Measurements from ENCODE around the gene GRID2.
"Not testable (repeated sequence)": the region's sequence is repeated elsewhere in the genome, so short reads cannot be mapped to it uniquely, and the experiment has no call there.

The GRID2 gene

GRCh38 chr4:93646233-93646930 is 1342.6 kb downstream of the GRID2 start:
- H4K20me1 ChIP-seq = no peaks in the 10 kb centered on the region
- no peaks in the 10 kb centered on the region for H3K9me3 ChIP-seq
- no peaks in the 10 kb centered on the region for H3K4me1 ChIP-seq
- no peak overlapping the region for H3K4me2 ChIP-seq
- no peak overlapping the region for H3K27ac ChIP-seq
- H3K36me3 ChIP-seq = no peaks in the 10 kb centered on the region
- H3K27me3 ChIP-seq = no peaks in the 10 kb centered on the region
- no peak overlapping the region for H3K9ac ChIP-seq
- no peak for TF ChIP-seq Cebpa-rat (IDR thresholded peaks at IDR 0.05)
- H3K4me3 ChIP-seq = no peak overlapping the region

GRCh38 chr4:93648258-93648657 is 1344.5 kb downstream of the GRID2 start:
- no peak overlapping the region for H3K4me2 ChIP-seq
- H3K9ac ChIP-seq = no peak overlapping the region
- H3K4me3 ChIP-seq = no peak overlapping the region
- no peaks in the 10 kb centered on the region for H3K9me3 ChIP-seq
- H3K4me1 ChIP-seq = no peaks in the 10 kb centered on the region
- no peaks in the 10 kb centered on the region for H4K20me1 ChIP-seq
- H3K36me3 ChIP-seq = no peaks in the 10 kb centered on the region
- no peak for TF ChIP-seq Cebpa-rat (IDR thresholded peaks at IDR 0.05)
- no peak overlapping the region for H3K27ac ChIP-seq
- H3K27me3 ChIP-seq = no peaks in the 10 kb centered on the region

- H3K4me2 ChIP-seq = no peak overlapping the region
These were observed 1346.1 kb downstream of the GRID2 start for GRCh38 chr4:93649828-93650227.

GRCh38 chr4:93654211-93654610 is 1350.4 kb downstream of the GRID2 start:
- no peak for TF ChIP-seq Cebpa-rat (IDR thresholded peaks at IDR 0.05)
- no peak overlapping the region for H3K4me2 ChIP-seq
- H3K36me3 ChIP-seq = no peaks in the 10 kb centered on the region
- H3K4me1 ChIP-seq = no peaks in the 10 kb centered on the region
- H3K27ac ChIP-seq = no peak overlapping the region
- no peak overlapping the region for H3K4me3 ChIP-seq
- H3K9me3 ChIP-seq = no peaks in the 10 kb centered on the region
- H4K20me1 ChIP-seq = no peaks in the 10 kb centered on the region
- no peak overlapping the region for H3K9ac ChIP-seq
- H3K27me3 ChIP-seq = no peaks in the 10 kb centered on the region

More at GRCh38 chr4:93649828-93650227, 1346.1 kb downstream of the GRID2 start:
- Histone ChIP-seq H3K4me1 (no peaks in the 10 kb centered on the region), H3K4me3 (no peak overlapping the region), H3K9ac (no peak overlapping the region), H3K27ac (no peak overlapping the region), H3K27me3 (no peaks in the 10 kb centered on the region), H3K36me3 (no peaks in the 10 kb centered on the region), H4K20me1 (no peaks in the 10 kb centered on the region), H3K9me3 (no peaks in the 10 kb centered on the region)
- no peak for TF ChIP-seq Cebpa-rat (IDR thresholded peaks at IDR 0.05)

GRCh38 chr4:93657527-93657926 is 1353.8 kb downstream of the GRID2 start:
- Histone ChIP-seq H3K9ac (no peak overlapping the region), H3K4me3 (no peak overlapping the region), H3K9me3 (no peaks in the 10 kb centered on the region), H3K27me3 (no peaks in the 10 kb centered on the region), H3K36me3 (no peaks in the 10 kb centered on the region), H3K4me1 (no peaks in the 10 kb centered on the region), H4K20me1 (no peaks in the 10 kb centered on the region), H3K27ac (no peak overlapping the region), H3K4me2 (no peak overlapping the region)
- no peak for TF ChIP-seq Cebpa-rat (IDR thresholded peaks at IDR 0.05)

GRCh38 chr4:93658443-93658842 is 1354.7 kb downstream of the GRID2 start:
- H4K20me1 ChIP-seq = no peaks in the 10 kb centered on the region
- H3K36me3 ChIP-seq = no peaks in the 10 kb centered on the region
- no peak overlapping the region for H3K4me2 ChIP-seq
- TF ChIP-seq Cebpa-rat (IDR thresholded peaks at IDR 0.05) = no peak
- no peaks in the 10 kb centered on the region for H3K27me3 ChIP-seq
- no peak overlapping the region for H3K27ac ChIP-seq
- no peaks in the 10 kb centered on the region for H3K9me3 ChIP-seq
- H3K9ac ChIP-seq = no peak overlapping the region
- no peaks in the 10 kb centered on the region for H3K4me1 ChIP-seq
- no peak overlapping the region for H3K4me3 ChIP-seq

GRCh38 chr4:93659629-93660028 is 1355.9 kb downstream of the GRID2 start:
- no peak overlapping the region for H3K9ac ChIP-seq
- no peak overlapping the region for H3K4me2 ChIP-seq
- H4K20me1 ChIP-seq = no peaks in the 10 kb centered on the region
- no peak overlapping the region for H3K4me3 ChIP-seq
- H3K9me3 ChIP-seq = no peaks in the 10 kb centered on the region
- H3K27me3 ChIP-seq = no peaks in the 10 kb centered on the region
- TF ChIP-seq Cebpa-rat (IDR thresholded peaks at IDR 0.05) = no peak
- no peaks in the 10 kb centered on the region for H3K4me1 ChIP-seq
- H3K27ac ChIP-seq = no peak overlapping the region
- no peaks in the 10 kb centered on the region for H3K36me3 ChIP-seq

- no peak overlapping the region for H3K27ac ChIP-seq
These were observed 1356.3 kb downstream of the GRID2 start for GRCh38 chr4:93660036-93660435.

GRCh38 chr4:93670434-93670833 is 1366.7 kb downstream of the GRID2 start:
- no peak overlapping the region for H3K4me3 ChIP-seq
- TF ChIP-seq Cebpa-rat (IDR thresholded peaks at IDR 0.05) = no peak
- H3K9me3 ChIP-seq = no peaks in the 10 kb centered on the region
- H4K20me1 ChIP-seq = no peaks in the 10 kb centered on the region
- no peaks in the 10 kb centered on the region for H3K4me1 ChIP-seq
- H3K27ac ChIP-seq = no peak overlapping the region
- no peaks in the 10 kb centered on the region for H3K36me3 ChIP-seq
- H3K4me2 ChIP-seq = no peak overlapping the region
- no peaks in the 10 kb centered on the region for H3K27me3 ChIP-seq
- H3K9ac ChIP-seq = no peak overlapping the region

More at GRCh38 chr4:93660036-93660435, 1356.3 kb downstream of the GRID2 start:
- H3K9me3 ChIP-seq = no peaks in the 10 kb centered on the region
- no peaks in the 10 kb centered on the region for H3K4me1 ChIP-seq
- no peak overlapping the region for H3K4me2 ChIP-seq
- no peak overlapping the region for H3K4me3 ChIP-seq
- H3K27me3 ChIP-seq = no peaks in the 10 kb centered on the region
- H4K20me1 ChIP-seq = no peaks in the 10 kb centered on the region
- TF ChIP-seq Cebpa-rat (IDR thresholded peaks at IDR 0.05) = no peak
- H3K36me3 ChIP-seq = no peaks in the 10 kb centered on the region
- no peak overlapping the region for H3K9ac ChIP-seq

GRCh38 chr4:93671093-93671492 is 1367.3 kb downstream of the GRID2 start:
- no peak overlapping the region for H3K4me2 ChIP-seq
- no peaks in the 10 kb centered on the region for H4K20me1 ChIP-seq
- H3K4me1 ChIP-seq = no peaks in the 10 kb centered on the region
- H3K9me3 ChIP-seq = no peaks in the 10 kb centered on the region
- H3K4me3 ChIP-seq = no peak overlapping the region
- H3K27me3 ChIP-seq = no peaks in the 10 kb centered on the region
- no peaks in the 10 kb centered on the region for H3K36me3 ChIP-seq
- no peak for TF ChIP-seq Cebpa-rat (IDR thresholded peaks at IDR 0.05)
- no peak overlapping the region for H3K9ac ChIP-seq
- H3K27ac ChIP-seq = no peak overlapping the region

GRCh38 chr4:93676937-93677336 is 1373.2 kb downstream of the GRID2 start:
- not testable (repeated sequence) for H3K9ac ChIP-seq, H3K36me3 ChIP-seq, H3K4me3 ChIP-seq, H3K27me3 ChIP-seq, H3K4me2 ChIP-seq, H4K20me1 ChIP-seq, H3K27ac ChIP-seq, H3K4me1 ChIP-seq, H3K9me3 ChIP-seq

All from BLaER1 (cell line).